AG10803 (cell line): ENCODE measurements around the gene TBC1D8.

ENCODE experiments used
- DNase-seq: peaks from one replicate; pipeline ENCODE4 v3.0.0; 2010; ENCODE audit warnings: low read depth
- H3K4me3 ChIP-seq: 2 replicates; pipeline ENCODE4 v1.5.1; 2011; ENCODE audit warnings: mild to moderate bottlenecking, low read length, control low read depth
- TF ChIP-seq, protein P1 (sequence below): conservative IDR thresholded peaks from 2 replicates; pipeline ENCODE4 v1.5.1; 2011; ENCODE audit warnings: mild to moderate bottlenecking, low read length, control low read depth, inconsistent platforms

Gene TBC1D8

GRCh38 chr2:101147062-101147461 is 4.1 kb downstream of the TBC1D8 start:
- H3K4me3 ChIP-seq: no peak overlapping the region
- no peak for DNase-seq
- TF ChIP-seq, protein P1, sequence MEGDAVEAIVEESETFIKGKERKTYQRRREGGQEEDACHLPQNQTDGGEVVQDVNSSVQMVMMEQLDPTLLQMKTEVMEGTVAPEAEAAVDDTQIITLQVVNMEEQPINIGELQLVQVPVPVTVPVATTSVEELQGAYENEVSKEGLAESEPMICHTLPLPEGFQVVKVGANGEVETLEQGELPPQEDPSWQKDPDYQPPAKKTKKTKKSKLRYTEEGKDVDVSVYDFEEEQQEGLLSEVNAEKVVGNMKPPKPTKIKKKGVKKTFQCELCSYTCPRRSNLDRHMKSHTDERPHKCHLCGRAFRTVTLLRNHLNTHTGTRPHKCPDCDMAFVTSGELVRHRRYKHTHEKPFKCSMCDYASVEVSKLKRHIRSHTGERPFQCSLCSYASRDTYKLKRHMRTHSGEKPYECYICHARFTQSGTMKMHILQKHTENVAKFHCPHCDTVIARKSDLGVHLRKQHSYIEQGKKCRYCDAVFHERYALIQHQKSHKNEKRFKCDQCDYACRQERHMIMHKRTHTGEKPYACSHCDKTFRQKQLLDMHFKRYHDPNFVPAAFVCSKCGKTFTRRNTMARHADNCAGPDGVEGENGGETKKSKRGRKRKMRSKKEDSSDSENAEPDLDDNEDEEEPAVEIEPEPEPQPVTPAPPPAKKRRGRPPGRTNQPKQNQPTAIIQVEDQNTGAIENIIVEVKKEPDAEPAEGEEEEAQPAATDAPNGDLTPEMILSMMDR: no peak

DNA sequence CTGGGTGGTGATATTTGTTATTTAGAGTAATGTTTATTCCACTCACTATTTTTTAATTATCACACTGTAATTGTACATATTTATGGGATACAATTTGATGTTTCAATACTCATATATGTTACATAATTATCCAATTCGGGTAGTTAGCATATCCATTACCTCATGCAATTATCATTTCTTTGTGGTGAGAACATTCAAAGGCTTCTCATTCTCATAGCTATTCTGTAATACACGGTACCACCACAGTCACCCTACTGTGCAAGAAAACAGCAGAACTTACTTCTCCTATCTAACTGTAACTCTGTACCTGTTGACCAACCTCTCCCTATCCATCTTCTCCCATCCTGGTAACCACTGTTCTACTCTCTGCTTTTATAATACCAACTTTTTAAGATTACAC is 4.6 kb downstream of the TBC1D8 start:
- TF ChIP-seq, protein P1: no peak
- no peak overlapping the region for H3K4me3 ChIP-seq
- no peak for DNase-seq

- H3K4me3 ChIP-seq: no peak overlapping the region
- DNase-seq: no peak
- TF ChIP-seq, protein P1: no peak
Observed at GRCh38 chr2:101145406-101145805, 5.8 kb downstream of the TBC1D8 start.

GRCh38 chr2:101142163-101142562 is 9.0 kb downstream of the TBC1D8 start:
- TF ChIP-seq, protein P1: no peak
- no peak for DNase-seq
- no peak overlapping the region for H3K4me3 ChIP-seq

- no peak overlapping the region for H3K4me3 ChIP-seq
- TF ChIP-seq, protein P1: no peak
- DNase-seq: no peak
Observed at GRCh38 chr2:101140978-101141655, 10.1 kb downstream of the TBC1D8 start.

DNA sequence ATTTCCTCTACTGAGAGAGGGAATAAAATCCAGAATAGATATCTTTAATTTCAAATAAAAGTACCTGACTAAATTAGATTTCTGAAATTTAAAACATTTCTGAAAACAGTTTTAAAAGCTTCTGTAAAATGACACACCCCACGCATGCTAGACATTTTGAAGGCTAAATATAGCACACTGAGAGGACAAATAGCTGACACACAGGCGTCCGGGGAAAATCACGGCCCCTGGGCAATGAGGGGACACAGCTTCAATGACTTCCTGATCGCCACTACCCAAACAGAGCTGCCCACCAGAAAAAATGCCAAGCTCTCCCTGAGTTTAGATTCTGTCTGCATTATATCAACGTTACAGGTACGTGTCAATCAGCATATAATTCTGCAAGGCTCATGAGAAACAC is 10.9 kb downstream of the TBC1D8 start:
- TF ChIP-seq, protein P1: no peak
- no peak for DNase-seq
- H3K4me3 ChIP-seq: no peak overlapping the region

GRCh38 chr2:101139495-101139894 is 11.7 kb downstream of the TBC1D8 start:
- no peak for DNase-seq
- TF ChIP-seq, protein P1: no peak
- no peak overlapping the region for H3K4me3 ChIP-seq
